Keratinocyte (primary cell): ENCODE results near the gene ATP2C1. TPM values are rescaled to one million over a fixed set of nuclear protein-coding genes. Genes with fewer than 3 reads are reported as not detected.

Experiments used
- DNase-seq: peaks from one replicate; pipeline ENCODE4 v3.0.0-alpha.2; 2011; ENCODE audit warnings: low read depth, missing footprints, low spot score
- FAIRE-seq: peaks from 2 replicates; lab custom pipeline; 2011; peaks lifted over from hg19 to GRCh38; lab: Jason Lieb, UNC
- H2AFZ ChIP-seq: 2 replicates; pipeline ENCODE4 v1.6.0; 2012; ENCODE audit warnings: low read length, control low read depth, inconsistent platforms; ENCODE audit not compliant: control insufficient read depth
- H3K27ac ChIP-seq: 2 replicates; pipeline ENCODE4 v1.5.1; 2011; ENCODE audit warnings: low read length; ENCODE audit not compliant: control insufficient read depth, insufficient read depth
- H3K27me3 ChIP-seq: 3 replicates; pipeline ENCODE4 v1.6.0; 2011; ENCODE audit warnings: low read length; ENCODE audit not compliant: control insufficient read depth, insufficient read depth; ENCODE audit errors: extremely low read depth
- H3K36me3 ChIP-seq, 2 experiments: 2 replicates in 1 of 2; 3 replicates in 1 of 2; pipeline ENCODE4 v1.5.1; 2011; ENCODE audit warnings: low read length in 2 of 2, mild to moderate bottlenecking in 1 of 2; ENCODE audit not compliant: control insufficient read depth in 2 of 2, insufficient read depth in 2 of 2; ENCODE audit errors: extremely low read depth in 1 of 2
- H3K4me1 ChIP-seq: 3 replicates; pipeline ENCODE4 v1.5.1; 2011; ENCODE audit warnings: low read length; ENCODE audit not compliant: control insufficient read depth, insufficient read depth; ENCODE audit errors: extremely low read depth
- H3K4me2 ChIP-seq: 3 replicates; pipeline ENCODE4 v1.6.0; 2011; ENCODE audit warnings: low read depth, low read length; ENCODE audit not compliant: control insufficient read depth, insufficient read depth; ENCODE audit errors: extremely low read depth
- H3K4me3 ChIP-seq, 3 experiments: fragments of 200-600 bp in 1 of 3; sonication (generic) in 1 of 3; 2 replicates in 2 of 3; 3 replicates in 1 of 3; pipeline ENCODE4 v1.5.1; 2011 to 2016; ENCODE audit warnings: low read length in 3 of 3, mild to moderate bottlenecking in 3 of 3, control low read depth in 2 of 3, inconsistent platforms in 1 of 3, low read depth in 1 of 3, mixed read lengths in 1 of 3, mixed run types in 1 of 3, moderate library complexity in 1 of 3; ENCODE audit not compliant: control insufficient read depth in 2 of 3, insufficient read depth in 2 of 3; ENCODE audit errors: extremely low read depth in 1 of 3
- H3K79me2 ChIP-seq: 2 replicates; pipeline ENCODE4 v1.6.0; 2012; ENCODE audit warnings: low read length; ENCODE audit not compliant: control insufficient read depth, insufficient read depth
- H3K9ac ChIP-seq: 3 replicates; pipeline ENCODE4 v1.6.0; 2011; ENCODE audit warnings: low read length; ENCODE audit not compliant: control insufficient read depth, insufficient read depth; ENCODE audit errors: extremely low read depth
- H3K9me1 ChIP-seq: 3 replicates; pipeline ENCODE4 v1.6.0; 2011; ENCODE audit warnings: low read length; ENCODE audit not compliant: control insufficient read depth, insufficient read depth; ENCODE audit errors: extremely low read depth
- H3K9me3 ChIP-seq: 2 replicates; pipeline ENCODE4 v1.5.1; 2012; ENCODE audit warnings: low read depth, low read length; ENCODE audit not compliant: control insufficient read depth
- H4K20me1 ChIP-seq: 3 replicates; pipeline ENCODE4 v1.6.0; 2011; ENCODE audit warnings: low read length; ENCODE audit not compliant: control insufficient read depth, insufficient read depth; ENCODE audit errors: extremely low read depth
- EZH2 ChIP-seq: IDR thresholded peaks from one replicate; pipeline ENCODE4 v1.6.1; 2012; ENCODE audit warnings: inconsistent platforms, mild to moderate bottlenecking, low read length, moderate library complexity
- dilution Hi-C: fragments of 300-500 bp; cut with MboI; formaldehyde crosslinking; loops from one replicate; pipeline ENCODE4 v1.7.0; 2020; ENCODE audit warnings: low sequenced_read_pairs; ENCODE audit not compliant: extremely low pct_ligation_motif_present
- polyA plus RNA-seq, 5 experiments: library from polyadenylated mRNA; depleted of rRNA in 3 of 5; stranded (reverse) in 3 of 5; stranded (forward) in 1 of 5; unstranded in 1 of 5; fragments of >200 nt; gene quantifications; 1 replicate in 1 of 5; 2 replicates in 3 of 5; 3 replicates in 1 of 5; pipeline versions ENCODE4 v1.2.1 to v1.2.3, GENCODE V29; 2011 to 2012; ENCODE audit warnings: missing spikeins in 2 of 5, low read depth in 1 of 5, low replicate concordance in 1 of 5
- TF ChIP-seq, protein P1 (sequence below), 3 experiments: IDR thresholded peaks in 1 of 3; conservative IDR thresholded peaks in 1 of 3; optimal IDR thresholded peaks in 1 of 3; 2 replicates in 2 of 3; 3 replicates in 1 of 3; pipeline versions ENCODE3 to v1.5.1; 2011; ENCODE audit warnings: low read length in 3 of 3, mild to moderate bottlenecking in 3 of 3, moderate library complexity in 2 of 3, control low read depth in 1 of 3, inconsistent platforms in 1 of 3; ENCODE audit not compliant: insufficient read depth in 2 of 3; ENCODE audit errors: extremely low read depth in 1 of 3

ATP2C1 gene
- polyA plus RNA-seq, 1 donor (not counting 4 experiments of a cell fraction or from before 2014, with no cell fraction given) = 141 TPM

DNA sequence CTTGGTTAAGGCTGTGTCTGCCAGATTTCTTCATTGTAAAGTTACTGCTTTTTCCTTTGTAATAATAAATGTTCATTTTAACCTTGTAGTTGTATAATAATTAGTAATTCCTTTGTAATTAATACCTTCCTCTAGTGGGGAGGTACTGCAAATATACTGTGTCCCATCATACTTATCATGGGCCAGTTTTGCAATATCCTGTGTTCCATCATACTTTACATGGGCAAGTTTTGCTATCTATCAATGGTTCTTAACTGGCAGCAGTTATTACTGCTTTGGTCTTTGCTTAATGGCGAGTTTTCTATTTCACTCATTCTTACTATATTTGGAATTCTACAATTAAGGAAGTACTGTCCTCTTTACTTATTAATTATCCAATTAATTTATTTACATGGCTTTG, 10.6 kb downstream of the ATP2C1 start:
- Histone ChIP-seq H4K20me1 (peaks cover 5% of the 10 kb centered on the region), H3K27me3 (no peaks in the 10 kb centered on the region), H3K4me1 (peaks cover 28% of the 10 kb centered on the region), H3K9me1 (no peaks in the 10 kb centered on the region), H2AFZ (no peak overlapping the region), H3K9ac (no peak overlapping the region), H3K27ac (no peak overlapping the region), H3K36me3 (no peaks in the 10 kb centered on the region), H3K79me2 (peaks cover 97% of the 10 kb centered on the region), H3K4me3 (no peak overlapping the region), H3K9me3 (no peaks in the 10 kb centered on the region), H3K4me2 (no peak overlapping the region)
- no peak for TF ChIP-seq EZH2
- TF ChIP-seq, protein P1, sequence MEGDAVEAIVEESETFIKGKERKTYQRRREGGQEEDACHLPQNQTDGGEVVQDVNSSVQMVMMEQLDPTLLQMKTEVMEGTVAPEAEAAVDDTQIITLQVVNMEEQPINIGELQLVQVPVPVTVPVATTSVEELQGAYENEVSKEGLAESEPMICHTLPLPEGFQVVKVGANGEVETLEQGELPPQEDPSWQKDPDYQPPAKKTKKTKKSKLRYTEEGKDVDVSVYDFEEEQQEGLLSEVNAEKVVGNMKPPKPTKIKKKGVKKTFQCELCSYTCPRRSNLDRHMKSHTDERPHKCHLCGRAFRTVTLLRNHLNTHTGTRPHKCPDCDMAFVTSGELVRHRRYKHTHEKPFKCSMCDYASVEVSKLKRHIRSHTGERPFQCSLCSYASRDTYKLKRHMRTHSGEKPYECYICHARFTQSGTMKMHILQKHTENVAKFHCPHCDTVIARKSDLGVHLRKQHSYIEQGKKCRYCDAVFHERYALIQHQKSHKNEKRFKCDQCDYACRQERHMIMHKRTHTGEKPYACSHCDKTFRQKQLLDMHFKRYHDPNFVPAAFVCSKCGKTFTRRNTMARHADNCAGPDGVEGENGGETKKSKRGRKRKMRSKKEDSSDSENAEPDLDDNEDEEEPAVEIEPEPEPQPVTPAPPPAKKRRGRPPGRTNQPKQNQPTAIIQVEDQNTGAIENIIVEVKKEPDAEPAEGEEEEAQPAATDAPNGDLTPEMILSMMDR (optimal IDR thresholded peaks at IDR 0.05 in 1 of 3, IDR thresholded peaks at IDR 0.05 in 1 of 3, conservative IDR thresholded peaks at IDR 0.05 in 1 of 3; ENCODE audit: extremely low read depth in 1 of 3, insufficient read depth in 2 of 3, low read length in 3 of 3) = no peak
- no peak for FAIRE-seq
- dilution Hi-C loops = no loop called here
- no peak for DNase-seq

DNA sequence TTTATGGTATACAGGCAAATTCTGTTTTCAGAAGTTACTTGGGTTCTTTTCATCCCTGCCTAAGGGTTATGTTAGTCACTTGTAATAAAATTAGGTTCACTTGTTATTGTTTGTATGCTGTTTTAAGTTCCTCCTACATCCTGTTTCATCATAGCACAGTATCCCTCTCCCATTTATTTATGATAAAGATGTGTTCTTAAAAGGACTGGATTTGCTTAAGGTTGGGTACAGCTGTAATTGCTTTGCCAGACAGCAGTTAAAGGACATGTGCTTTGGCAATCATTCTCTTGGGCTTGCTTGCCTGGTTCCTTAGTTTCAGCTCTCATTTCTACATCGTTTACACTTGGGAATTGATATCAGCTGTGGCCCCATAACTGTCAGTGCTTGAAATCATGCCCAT, 11.7 kb downstream of the ATP2C1 start:
- Histone ChIP-seq H3K4me2 (peak overlapping the region; percentile 46), H3K9me3 (no peaks in the 10 kb centered on the region), H3K36me3 (no peaks in the 10 kb centered on the region), H3K9ac (no peak overlapping the region), H4K20me1 (peaks cover 5% of the 10 kb centered on the region), H3K9me1 (no peaks in the 10 kb centered on the region), H2AFZ (no peak overlapping the region), H3K27ac (peak overlapping the region; percentile 71), H3K27me3 (no peaks in the 10 kb centered on the region), H3K4me3 (no peak overlapping the region), H3K4me1 (peaks cover 28% of the 10 kb centered on the region), H3K79me2 (peaks cover 93% of the 10 kb centered on the region)
- TF ChIP-seq, protein P1 (optimal IDR thresholded peaks at IDR 0.05 in 1 of 3, IDR thresholded peaks at IDR 0.05 in 1 of 3, conservative IDR thresholded peaks at IDR 0.05 in 1 of 3; ENCODE audit: extremely low read depth in 1 of 3, insufficient read depth in 2 of 3, low read length in 3 of 3) = no peak
- TF ChIP-seq EZH2 = no peak
- dilution Hi-C loops = no loop called here
- FAIRE-seq (peak; percentile 53), DNase-seq (no peak)
